OCI-LY3 (cell line): ENCODE data around the gene TOMM40L.

Experiments used
- H2AFZ ChIP-seq: fragments of 200-600, 300-600 bp; shearing (Covaris generic); 2 replicates; pipeline ENCODE4 v1.6.0; 2014; ENCODE audit warnings: antibody characterized with exemption, low read depth, low read length
- H3K27ac ChIP-seq: fragments of 200-600, 300-600 bp; sonication (generic); 2 replicates; pipeline ENCODE4 v1.5.1; 2014; ENCODE audit warnings: mild to moderate bottlenecking, low read length, moderate library complexity, mixed read lengths
- H3K27me3 ChIP-seq: fragments of 200-600, 300-600 bp; sonication (generic); 2 replicates; pipeline ENCODE4 v1.6.1; 2014; ENCODE audit warnings: low read depth, low read length, mixed read lengths
- H3K36me3 ChIP-seq: fragments of 200-600, 300-600 bp; sonication (generic); replicated peaks from 2 replicates; pipeline ENCODE3; 2014; ENCODE audit warnings: low read depth, low read length, mixed read lengths
- H3K4me1 ChIP-seq: fragments of 300-600, 200-600 bp; sonication (generic); 2 replicates; pipeline ENCODE4 v1.6.1; 2014; ENCODE audit warnings: low read length, mixed read lengths
- H3K4me2 ChIP-seq: fragments of 200-600, 300-600 bp; sonication (generic); 2 replicates; pipeline ENCODE4 v1.6.1; 2014; ENCODE audit warnings: low read length, mixed read lengths
- H3K4me3 ChIP-seq: fragments of 300-600, 200-600 bp; sonication (generic); 2 replicates; pipeline ENCODE4 v1.5.1; 2014; ENCODE audit warnings: antibody characterized with exemption, mild to moderate bottlenecking, low read length, moderate library complexity
- H3K79me2 ChIP-seq: fragments of 300-600, 200-600 bp; shearing (Covaris generic); 2 replicates; pipeline ENCODE4 v1.6.1; 2014; ENCODE audit warnings: mild to moderate bottlenecking, low read length, mixed read lengths
- H3K9ac ChIP-seq: fragments of 300-600, 200-600 bp; shearing (Covaris generic); 2 replicates; pipeline ENCODE4 v1.6.0; 2014; ENCODE audit warnings: mild to moderate bottlenecking, low read length, moderate library complexity
- H3K9me3 ChIP-seq: fragments of 200-600, 300-600 bp; shearing (Covaris generic); 2 replicates; pipeline ENCODE4 v1.6.1; 2014; ENCODE audit warnings: low read length, mixed read lengths; ENCODE audit not compliant: insufficient read depth
- H4K20me1 ChIP-seq: fragments of 200-600, 300-600 bp; sonication (generic); 2 replicates; pipeline ENCODE4 v1.6.1; 2016; ENCODE audit warnings: low read length, mixed read lengths; ENCODE audit not compliant: insufficient read depth
- CTCF ChIP-seq: fragments of 200-600, 300-600 bp; sonication (generic); IDR thresholded peaks from 2 replicates; pipeline ENCODE4 v1.5.1; 2014; ENCODE audit warnings: antibody characterized with exemption, low read length, low read depth
- EZH2phosphoT487 ChIP-seq: fragments of 200-600 bp; shearing (Covaris generic); IDR thresholded peaks from 2 replicates; pipeline ENCODE4 v1.6.1; 2018; ENCODE audit warnings: antibody characterized with exemption, mixed run types, low read depth

TOMM40L gene

GRCh38 chr1:161258439-161259344 lies 32.8 kb downstream of the TOMM40L start, which contains the start of gene PCP4L1:
Gene PCP4L1 (plus strand): TSS chr1:161258745. CDS start chr1:161258975, 230 bp downstream.
- no peaks in the 10 kb centered on the region for H3K36me3 ChIP-seq
- no peaks in the 10 kb centered on the region for H3K79me2 ChIP-seq
- H3K4me2 ChIP-seq: no peak within 1 kb of the TSS
- H2AFZ ChIP-seq: no peak within 1 kb of the TSS
- TF ChIP-seq CTCF (no peak), EZH2phosphoT487 (no peak)
- no peak within 1 kb of the TSS for H3K27ac ChIP-seq
- no peak within 1 kb of the TSS for H3K9ac ChIP-seq
- no peak within 1 kb of the TSS for H3K4me3 ChIP-seq
- H3K27me3 ChIP-seq: peaks cover 30% of the 10 kb centered on the region
- H3K4me1 ChIP-seq: peaks cover 20% of the 10 kb centered on the region
- no peaks in the 10 kb centered on the region for H4K20me1 ChIP-seq
- peaks cover 9% of the 10 kb centered on the region; the same call in 1 of the 2 replicates for H3K9me3 ChIP-seq

- no peak overlapping the region for H3K27ac ChIP-seq
- H2AFZ ChIP-seq: no peak overlapping the region
- no peak for TF ChIP-seq EZH2phosphoT487
- no peak for TF ChIP-seq CTCF
- no peaks in the 10 kb centered on the region for H4K20me1 ChIP-seq
- H3K9ac ChIP-seq: no peak overlapping the region
- no peaks in the 10 kb centered on the region for H3K36me3 ChIP-seq
- H3K9me3 ChIP-seq: peaks cover 9% of the 10 kb centered on the region; the same call in 1 of the 2 replicates
- no peak overlapping the region for H3K4me3 ChIP-seq
- no peak overlapping the region for H3K4me2 ChIP-seq
- no peaks in the 10 kb centered on the region for H3K79me2 ChIP-seq
- H3K27me3 ChIP-seq: peaks cover 30% of the 10 kb centered on the region
- peaks cover 20% of the 10 kb centered on the region for H3K4me1 ChIP-seq
These were observed 33.5 kb downstream of the TOMM40L start for GRCh38 chr1:161259345-161259702.

GRCh38 chr1:161259765-161260164 lies 33.9 kb downstream of the TOMM40L start:
- Histone ChIP-seq H3K9me3 (peaks cover 9% of the 10 kb centered on the region; the same call in 1 of the 2 replicates), H3K27me3 (peaks cover 31% of the 10 kb centered on the region), H3K4me3 (no peak overlapping the region), H3K4me2 (no peak overlapping the region), H3K27ac (no peak overlapping the region), H4K20me1 (no peaks in the 10 kb centered on the region), H3K4me1 (peaks cover 20% of the 10 kb centered on the region), H3K79me2 (no peaks in the 10 kb centered on the region), H2AFZ (no peak overlapping the region), H3K9ac (no peak overlapping the region), H3K36me3 (no peaks in the 10 kb centered on the region)
- no peak for TF ChIP-seq EZH2phosphoT487
- no peak for TF ChIP-seq CTCF
